ENCODE measurements around the gene EYS.
"Not testable (repeated sequence)": the region's sequence is repeated elsewhere in the genome, so short reads cannot be mapped to it uniquely, and the experiment has no call there.

Gene EYS

GRCh38 chr6:63750400-63750799 is 1956.6 kb downstream of the EYS start:
- no peak overlapping the region for H3K4me3 ChIP-seq (ENCODE audit: low read depth, low read length)
- DNase-seq (ENCODE audit: low read depth), result no peak
- TF ChIP-seq CTCF (IDR thresholded peaks at IDR 0.05; ENCODE audit: control insufficient read depth, extremely low read depth, insufficient read depth), result no peak

DNA sequence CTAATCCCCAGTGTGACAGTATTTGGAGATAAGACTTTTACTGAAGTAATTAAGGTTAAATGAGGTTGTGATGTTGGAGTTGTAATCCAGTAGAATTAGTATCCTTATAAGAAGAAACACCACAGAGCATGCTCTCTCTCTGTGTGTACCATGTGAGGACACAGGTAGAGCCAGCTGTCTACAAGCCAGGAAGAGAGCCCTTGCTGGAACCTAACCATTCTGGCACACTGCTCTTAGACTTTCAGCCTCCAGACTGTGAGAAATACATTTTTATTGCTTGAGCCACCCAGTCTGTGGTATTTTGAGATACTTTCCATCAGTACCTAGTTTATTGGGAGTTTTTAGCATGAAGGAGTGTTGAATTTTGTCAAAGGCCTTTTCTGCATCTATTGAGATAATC is 1961.2 kb downstream of the EYS start:
- no peak for DNase-seq (ENCODE audit: low read depth)
- no peak overlapping the region for H3K4me3 ChIP-seq (ENCODE audit: low read depth, low read length)
- no peak for TF ChIP-seq CTCF (IDR thresholded peaks at IDR 0.05; ENCODE audit: control insufficient read depth, extremely low read depth, insufficient read depth)

DNA sequence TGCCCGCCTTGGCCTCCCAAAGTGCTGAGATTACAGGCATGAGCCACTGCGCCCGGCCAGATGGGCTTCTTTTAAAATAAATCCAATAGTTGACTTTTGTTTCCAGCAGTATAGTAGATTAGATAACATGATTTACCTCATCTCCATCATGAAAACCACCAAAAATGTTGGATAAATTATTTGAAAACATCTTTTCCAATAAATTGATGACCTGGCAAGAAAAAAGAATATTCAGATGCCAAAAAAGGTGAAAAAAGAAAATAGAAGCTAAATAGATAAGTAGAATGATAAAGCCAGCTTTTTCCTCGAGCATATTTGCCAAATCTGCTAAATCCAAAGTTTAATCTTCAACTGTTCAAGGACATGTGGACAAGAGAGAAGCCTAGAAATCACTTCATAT is 1962.2 kb downstream of the EYS start:
- TF ChIP-seq CTCF (IDR thresholded peaks at IDR 0.05; ENCODE audit: control insufficient read depth, extremely low read depth, insufficient read depth), result no peak
- no peak for DNase-seq (ENCODE audit: low read depth)
- no peak overlapping the region for H3K4me3 ChIP-seq (ENCODE audit: low read depth, low read length)

DNA sequence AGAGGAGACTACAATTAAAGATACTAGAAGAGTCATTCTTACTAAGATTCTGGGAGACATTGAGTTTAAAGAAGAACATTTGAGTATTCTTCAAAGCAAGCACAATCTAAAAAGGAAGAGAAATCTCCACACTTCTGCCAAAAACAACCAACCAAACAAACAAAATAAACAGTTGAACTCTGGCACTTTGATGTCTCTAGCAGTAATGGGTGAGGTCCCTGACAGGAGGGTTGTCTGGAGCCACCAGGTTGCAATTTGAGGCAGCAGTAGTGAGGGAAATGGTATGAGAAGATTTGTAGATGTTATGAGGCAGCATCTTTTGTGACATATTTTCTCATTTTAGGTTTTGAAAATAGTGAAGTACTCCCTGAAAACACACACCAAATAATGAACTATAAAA is 1963.3 kb downstream of the EYS start:
- no peak for TF ChIP-seq CTCF (IDR thresholded peaks at IDR 0.05; ENCODE audit: control insufficient read depth, extremely low read depth, insufficient read depth)
- DNase-seq (ENCODE audit: low read depth), result no peak
- H3K4me3 ChIP-seq (ENCODE audit: low read depth, low read length), result no peak overlapping the region

DNA sequence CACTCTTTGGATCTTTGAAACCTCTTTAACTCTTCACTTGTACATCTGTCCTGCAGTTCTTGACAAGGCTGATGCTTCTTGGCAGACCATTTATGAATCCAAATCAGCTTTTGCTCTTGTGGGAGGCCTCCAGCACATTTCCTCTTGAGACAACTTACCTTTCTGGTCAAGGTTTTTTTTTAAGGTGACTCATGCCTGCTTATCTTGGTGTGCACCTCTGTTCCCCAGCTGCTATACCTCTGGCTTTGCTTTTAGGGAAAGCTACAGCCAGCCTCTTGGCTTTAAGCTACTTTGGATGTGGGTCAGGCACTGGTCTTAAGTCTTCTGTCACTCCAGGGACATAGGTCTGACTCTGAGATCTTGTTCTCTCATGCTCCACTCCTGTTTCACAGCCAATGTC is 1965.0 kb downstream of the EYS start:
- TF ChIP-seq CTCF (IDR thresholded peaks at IDR 0.05; ENCODE audit: control insufficient read depth, extremely low read depth, insufficient read depth), result no peak
- DNase-seq (ENCODE audit: low read depth), result no peak
- no peak overlapping the region for H3K4me3 ChIP-seq (ENCODE audit: low read depth, low read length)

DNA sequence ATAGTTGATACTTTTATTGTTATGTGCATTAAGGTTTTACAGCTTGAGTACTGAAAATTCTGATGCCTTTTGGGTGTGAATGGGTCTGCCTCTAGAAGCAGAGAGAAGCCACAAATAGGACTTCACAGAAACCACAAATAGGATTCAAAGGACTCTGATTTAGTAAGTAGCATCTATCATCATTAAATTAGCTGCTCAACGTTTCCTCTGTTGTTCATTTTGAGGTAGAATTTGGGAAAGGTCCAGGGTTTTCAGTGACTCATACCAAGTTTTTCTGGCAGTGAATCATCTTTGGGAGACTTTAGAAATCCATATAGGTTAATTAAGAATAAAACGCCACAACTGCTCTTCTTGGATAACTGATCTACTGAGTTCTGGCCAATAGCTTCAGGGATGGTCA is 1966.3 kb downstream of the EYS start:
- DNase-seq (ENCODE audit: low read depth), result no peak
- TF ChIP-seq CTCF (IDR thresholded peaks at IDR 0.05; ENCODE audit: control insufficient read depth, extremely low read depth, insufficient read depth), result no peak
- H3K4me3 ChIP-seq (ENCODE audit: low read depth, low read length), result no peak overlapping the region

- no peak for DNase-seq (ENCODE audit: low read depth)
- no peak for TF ChIP-seq CTCF (IDR thresholded peaks at IDR 0.05; ENCODE audit: control insufficient read depth, extremely low read depth, insufficient read depth)
- H3K4me3 ChIP-seq (ENCODE audit: low read depth, low read length), result no peak overlapping the region
These were observed 1967.8 kb downstream of the EYS start for GRCh38 chr6:63739094-63739687.

DNA sequence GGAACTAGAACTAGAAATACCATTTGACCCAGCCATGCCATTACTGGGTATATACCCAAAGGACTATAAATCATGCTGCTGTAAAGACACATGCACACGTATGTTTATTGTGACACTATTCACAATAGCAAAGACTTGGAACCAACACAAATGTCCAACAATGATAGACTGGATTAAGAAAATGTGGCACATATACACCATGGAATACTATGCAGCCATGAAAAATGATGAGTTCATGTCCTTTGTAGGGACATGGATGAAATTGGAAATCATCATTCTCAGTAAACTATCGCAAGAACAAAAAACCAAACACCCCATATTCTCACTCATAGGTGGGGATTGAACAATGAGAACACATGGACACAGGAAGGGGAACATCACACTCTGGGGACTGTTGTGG is 1968.8 kb downstream of the EYS start:
- not testable (repeated sequence) for H3K4me3 ChIP-seq (ENCODE audit: low read depth, low read length); DNase-seq (ENCODE audit: low read depth)

Measured in LNCaP clone FGC (cell line).